ENCODE measurements around the gene TNNI3K.

TNNI3K gene

DNA sequence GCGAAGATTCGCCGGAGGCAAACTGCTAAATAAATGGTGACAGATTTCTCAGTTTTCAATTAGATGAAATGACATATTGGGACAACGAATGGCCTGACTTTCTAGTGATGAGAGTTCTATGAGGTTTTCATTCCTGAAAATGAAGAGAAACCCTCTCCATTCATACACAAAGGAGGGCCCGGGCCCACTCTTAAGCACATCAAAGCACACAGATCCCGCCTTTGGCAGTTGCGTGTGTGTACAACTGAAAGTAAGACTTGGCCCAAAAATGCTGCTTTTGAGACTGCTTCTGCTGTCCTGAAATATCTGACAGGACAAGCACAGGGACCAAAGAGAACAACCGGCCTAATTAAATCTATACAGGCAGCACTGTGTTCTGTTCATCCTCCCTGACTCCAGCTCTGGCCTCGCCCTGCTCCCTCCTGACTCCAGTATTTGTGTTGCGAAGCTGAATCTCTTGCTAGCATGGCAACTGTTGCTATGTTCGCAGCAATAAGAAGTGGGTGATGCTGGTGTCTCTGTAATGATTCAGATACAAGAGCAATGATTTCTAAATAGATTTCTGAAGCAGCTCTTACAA lies 269.8 kb downstream of the TNNI3K start:
- no peak for DNase-seq

DNA sequence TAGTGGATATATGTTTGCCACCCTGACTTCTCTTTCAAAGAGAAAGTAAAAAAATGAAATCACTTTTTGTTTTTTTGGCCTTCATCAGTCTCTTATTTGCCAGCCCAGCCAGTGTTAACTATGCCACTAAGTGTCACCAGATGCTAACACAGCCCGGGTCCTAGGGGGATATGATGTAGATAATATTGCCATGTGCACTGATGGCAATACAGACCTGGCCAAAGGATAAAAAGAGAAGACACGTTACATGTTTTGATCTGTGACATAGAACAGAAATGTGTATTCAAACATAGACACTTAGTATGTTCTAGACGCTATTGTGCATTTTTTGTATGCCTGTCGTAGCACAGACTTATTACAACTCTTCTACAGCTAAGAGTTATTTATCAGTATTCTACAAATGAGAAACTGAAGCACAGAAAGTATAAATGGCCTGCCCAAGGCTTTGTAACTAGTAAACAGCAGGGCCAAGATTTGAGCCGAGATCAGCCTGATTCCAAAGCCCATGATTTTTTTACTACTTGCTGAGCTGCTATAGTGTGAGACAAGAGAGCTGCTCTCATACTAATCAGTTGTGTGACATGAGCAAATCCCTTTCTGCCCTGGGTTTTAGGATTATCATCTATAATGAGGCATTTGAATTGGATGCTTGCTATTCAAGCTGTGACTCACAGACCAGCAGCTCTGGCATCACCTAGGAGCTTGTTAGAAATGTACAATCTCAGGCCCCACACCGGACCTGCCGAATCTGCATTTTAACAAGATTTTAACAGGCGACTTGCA lies 270.9 kb downstream of the TNNI3K start:
- peak; percentile 22 for DNase-seq

DNA sequence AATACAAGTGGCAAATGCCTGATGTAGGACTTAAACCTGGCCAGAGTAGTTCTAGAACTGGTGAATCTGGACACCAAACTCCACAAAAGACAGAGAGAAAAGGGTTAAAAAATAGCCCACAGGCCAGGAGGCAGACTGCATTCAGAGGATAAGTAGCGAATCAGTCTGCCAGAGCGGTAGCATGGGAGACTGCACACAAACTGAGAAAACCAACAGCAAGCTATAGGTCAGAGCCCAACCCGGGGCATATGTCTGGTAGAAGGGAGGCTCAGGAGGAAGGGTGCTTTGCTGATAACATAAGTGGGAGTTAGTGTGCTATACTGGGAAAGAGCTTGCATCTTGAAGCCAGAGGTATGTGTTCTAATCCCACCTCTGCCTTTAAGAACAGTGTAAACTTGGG lies 273.3 kb downstream of the TNNI3K start:
- DNase-seq, result no peak

GRCh38 chr1:74512170-74512915 lies 277.2 kb downstream of the TNNI3K start, which contains the start of gene LRRC53:
Gene LRRC53, minus strand, starts transcription at chr1:74512611. Its CDS starts 29,262 bp downstream, at chr1:74483349.
- DNase-seq, result no peak

DNA sequence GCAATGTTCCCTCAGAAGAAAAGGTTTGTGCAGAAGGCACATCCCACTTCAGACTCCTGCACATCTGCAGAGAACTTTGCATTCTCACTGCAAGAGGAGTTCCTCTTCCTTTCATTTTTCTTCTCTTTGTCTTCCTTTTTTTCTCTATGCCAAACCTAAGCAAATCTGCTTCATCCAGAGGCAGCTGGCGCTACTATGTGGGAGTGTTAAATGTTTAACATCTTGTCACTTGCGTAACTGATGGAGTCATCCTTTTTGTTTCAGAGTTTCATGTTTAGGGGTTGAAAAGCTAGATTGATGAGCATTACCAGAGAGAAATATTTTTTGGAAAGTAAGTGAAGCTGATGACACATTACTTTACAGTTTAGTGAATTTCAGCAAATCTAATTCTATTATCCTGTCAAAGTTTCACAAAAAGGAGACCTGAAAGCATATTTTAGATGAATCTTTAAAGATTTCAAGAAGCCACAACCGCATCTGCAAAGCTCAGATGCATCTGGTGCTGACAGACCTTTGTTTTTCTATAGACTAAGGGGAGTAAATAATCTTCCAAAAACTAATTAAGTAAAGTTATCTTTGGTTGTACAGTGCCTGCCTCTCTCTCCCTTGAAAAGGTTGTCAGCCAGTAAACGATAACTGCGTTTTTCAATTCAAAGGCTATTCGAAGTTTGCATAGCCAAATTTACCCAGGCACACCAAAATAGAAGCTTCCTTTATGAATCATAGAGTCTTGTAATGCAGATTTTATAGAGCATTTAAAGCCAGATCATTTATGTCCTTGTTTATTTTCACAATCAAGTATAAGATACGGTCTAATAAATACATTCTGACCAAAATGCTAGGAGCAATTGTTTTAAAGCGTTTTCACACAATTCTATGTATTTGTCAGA lies 278.5 kb downstream of the TNNI3K start:
- DNase-seq, result no peak

DNA sequence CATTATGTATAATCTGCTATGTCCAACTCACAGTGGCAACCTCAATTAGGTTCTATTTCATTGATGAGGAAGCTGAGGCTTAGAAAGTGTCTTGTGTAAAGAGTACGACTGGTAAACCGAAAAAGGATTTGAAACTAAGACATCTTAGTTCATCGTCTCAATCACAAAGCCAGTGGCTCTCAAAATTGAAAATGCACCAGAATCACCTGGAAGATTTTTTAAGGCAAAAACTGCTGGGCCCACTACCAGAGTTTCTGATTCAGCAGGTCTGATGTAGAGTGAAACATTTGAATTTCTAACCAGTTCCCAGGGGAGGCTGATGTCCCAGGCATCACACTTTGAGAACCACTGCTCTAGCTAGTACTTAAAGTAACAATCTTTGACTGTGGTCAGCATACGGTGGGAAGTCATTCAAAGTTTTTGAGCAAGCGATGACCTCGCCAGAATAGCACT lies 282.4 kb downstream of the TNNI3K start:
- no peak for DNase-seq

- peak; percentile 75 for DNase-seq
Measured at GRCh38 chr1:74522148-74522547, 287.0 kb downstream of the TNNI3K start.

DNA sequence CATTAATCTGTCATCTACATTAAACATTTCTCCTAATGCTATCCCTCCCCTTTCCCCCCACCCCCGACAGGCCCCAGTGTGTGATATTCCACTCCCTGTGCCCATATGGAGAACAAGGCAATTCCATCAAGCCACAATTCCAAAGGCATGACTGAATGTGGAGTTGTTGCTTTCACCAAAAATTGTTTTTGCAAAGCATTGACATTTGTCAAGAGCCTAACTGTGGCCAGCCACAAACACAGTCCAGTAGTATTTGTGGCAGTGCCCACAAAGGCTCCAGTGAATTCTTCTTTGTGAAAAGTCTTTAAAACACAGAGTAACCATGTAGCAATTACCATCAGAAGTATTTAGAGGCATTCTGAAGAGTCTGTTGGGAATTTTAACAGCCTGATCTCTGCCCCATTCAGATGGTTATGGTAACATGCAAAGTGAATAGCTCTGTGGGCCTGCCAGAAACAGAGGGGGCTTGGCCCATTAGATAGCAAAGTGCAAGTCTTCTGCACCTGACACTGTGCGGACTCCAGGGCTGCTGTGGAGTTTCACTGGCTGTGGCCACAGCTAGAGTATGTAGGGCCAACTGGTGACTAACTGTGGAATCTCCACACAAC lies 288.8 kb downstream of the TNNI3K start:
- no peak for DNase-seq

DNA sequence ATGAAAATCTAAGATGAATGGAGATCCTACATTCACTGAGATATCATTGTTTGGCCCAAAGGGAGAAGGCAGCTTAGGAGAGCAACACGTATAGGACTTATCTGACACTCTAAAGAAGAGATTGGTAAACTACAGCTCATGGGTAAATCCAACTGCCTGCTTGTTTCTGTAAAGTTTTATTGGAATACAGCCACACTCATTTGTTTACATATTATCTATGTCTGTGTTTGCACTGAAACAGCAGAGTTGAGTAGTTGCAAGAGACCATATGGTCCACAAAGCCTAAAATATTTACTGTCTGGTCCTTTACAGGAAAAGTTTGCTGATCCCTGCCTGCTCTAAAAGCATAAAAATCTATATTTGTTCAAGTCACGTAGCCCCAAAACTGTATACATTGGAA lies 291.5 kb downstream of the TNNI3K start:
- DNase-seq, result no peak

DNA sequence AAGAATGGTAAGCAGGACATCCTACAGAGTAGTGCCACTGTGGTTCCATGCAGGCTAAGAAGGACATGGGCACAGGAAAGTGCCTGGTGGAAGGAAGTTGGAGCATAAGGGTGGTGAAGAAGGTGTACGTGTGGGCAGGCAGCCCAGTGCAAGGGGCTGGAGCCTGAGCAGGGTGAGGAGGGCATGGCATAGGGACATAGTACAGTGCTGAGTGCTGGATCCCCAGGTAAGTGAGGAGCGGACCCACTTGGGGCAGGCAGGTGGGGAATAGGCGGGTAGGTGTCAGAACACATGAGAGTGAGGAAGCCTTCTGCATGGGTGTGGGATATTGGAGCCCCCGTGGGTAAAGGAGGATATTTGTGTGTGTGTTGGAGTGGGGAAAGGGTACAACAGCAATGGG lies 292.9 kb downstream of the TNNI3K start:
- no peak for DNase-seq

DNA sequence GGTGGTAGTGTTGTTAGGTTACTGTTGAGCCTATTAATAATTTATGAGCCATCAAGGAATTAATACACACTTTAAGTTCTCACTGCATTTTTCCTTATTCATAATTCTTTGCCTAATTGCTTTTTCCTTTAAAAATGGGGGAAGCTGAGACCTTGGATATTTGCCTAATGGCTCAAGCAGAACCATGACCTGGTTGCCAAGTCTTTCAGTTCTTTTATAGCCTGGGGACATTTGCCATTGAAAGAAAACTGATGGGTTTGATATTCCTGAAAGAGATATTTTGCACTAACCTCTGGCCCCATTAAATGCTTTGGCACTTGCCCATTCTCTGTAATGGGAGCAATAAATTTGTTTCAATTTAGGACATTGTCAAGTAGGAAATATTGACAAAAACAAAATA lies 295.7 kb downstream of the TNNI3K start:
- DNase-seq, result no peak

DNA sequence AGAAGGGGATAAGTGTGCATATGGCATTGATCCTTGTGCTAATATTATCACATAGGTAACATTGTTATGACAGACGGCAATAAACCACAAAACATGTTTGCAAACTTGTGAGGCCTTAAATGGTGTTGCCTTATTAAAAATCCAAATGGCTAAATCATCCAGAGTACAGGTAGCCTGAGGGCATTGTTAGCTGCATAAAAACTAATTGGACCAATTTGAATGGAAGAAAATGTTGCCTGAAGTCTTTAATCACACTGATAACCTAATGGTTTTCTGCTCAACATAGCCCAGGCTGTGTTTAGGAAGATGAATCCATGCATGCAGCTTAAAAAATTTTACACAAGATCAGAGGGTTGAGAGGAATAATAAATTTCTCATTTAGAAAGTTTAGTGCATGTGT lies 296.6 kb downstream of the TNNI3K start:
- no peak for DNase-seq

DNA sequence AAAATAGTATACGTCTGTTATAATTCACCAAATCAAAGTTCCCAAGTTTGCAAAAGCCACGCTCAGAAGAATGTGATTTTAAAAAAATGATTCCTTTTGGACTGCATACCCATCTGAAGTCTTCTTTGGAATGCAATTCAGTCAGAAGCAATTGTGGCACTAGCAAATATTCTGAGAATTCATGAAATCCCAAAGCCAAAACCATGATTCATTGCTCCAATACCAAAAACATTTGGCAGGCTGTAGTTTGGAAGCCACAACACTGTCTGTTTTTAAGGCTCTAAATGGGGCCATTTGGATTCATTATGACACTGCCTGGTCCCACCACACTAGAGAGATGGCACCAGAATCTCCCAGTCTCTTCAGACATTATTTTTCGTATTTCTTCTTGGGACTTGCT lies 299.1 kb downstream of the TNNI3K start:
- no peak for DNase-seq

DNA sequence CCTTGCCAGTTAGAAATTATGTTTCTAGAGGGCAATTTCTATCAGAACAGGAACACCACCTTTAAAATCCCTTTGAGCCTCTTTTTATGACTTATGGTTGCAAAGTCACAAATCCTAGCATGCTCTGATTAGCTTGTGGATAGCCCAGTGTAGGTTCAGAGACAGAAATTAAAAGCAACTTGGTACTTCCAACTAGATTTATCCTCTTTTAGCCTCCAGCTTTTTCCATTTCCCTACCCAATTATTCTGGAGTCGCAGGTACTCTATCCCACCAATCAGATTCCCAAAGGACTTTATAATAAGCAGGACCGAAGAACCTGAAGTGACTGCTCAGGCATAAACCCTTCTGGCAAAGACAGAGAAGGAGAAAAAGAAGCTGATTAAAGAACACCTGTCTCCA lies 310.6 kb downstream of the TNNI3K start:
- peak; percentile 17 for DNase-seq

DNA sequence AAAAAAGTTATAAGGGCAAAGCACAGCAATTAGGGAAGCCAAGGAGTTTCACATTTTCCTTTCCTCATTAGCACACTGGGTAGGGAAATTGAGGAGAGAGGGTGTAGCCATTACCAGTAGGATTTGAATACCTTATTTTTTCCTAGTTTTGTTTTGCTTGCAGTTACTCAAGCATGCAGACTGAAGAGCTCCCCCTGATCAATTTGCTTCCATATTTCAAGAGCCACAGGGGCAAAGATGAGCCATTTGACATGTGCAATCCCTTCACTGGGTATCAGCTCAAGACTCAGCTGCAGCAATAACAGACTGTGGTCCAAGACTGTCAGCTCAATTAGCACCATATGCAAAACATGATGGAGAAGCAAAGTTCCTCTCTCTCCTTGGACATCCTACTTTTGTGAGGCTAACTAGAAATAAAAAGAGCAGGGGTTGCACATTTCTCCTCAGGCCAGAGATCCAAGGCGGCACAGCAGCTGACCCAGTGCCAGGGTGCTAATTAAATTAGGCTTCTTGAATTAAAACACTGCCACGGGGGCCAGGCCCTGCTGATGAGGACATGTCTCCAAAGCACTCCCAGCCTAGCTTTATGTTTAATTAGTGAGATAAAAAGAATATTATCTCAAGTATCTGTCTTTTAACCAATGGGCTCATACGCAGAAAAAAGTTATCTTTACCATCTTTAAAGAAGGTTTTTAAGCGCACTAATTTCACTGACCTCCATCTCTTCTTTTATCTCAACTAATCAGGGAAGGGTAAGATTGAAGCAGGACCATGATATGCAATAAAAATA lies 314.0 kb downstream of the TNNI3K start:
- no peak for DNase-seq

GRCh38 chr1:74549932-74550331 lies 314.7 kb downstream of the TNNI3K start:
- no peak for DNase-seq

DNA sequence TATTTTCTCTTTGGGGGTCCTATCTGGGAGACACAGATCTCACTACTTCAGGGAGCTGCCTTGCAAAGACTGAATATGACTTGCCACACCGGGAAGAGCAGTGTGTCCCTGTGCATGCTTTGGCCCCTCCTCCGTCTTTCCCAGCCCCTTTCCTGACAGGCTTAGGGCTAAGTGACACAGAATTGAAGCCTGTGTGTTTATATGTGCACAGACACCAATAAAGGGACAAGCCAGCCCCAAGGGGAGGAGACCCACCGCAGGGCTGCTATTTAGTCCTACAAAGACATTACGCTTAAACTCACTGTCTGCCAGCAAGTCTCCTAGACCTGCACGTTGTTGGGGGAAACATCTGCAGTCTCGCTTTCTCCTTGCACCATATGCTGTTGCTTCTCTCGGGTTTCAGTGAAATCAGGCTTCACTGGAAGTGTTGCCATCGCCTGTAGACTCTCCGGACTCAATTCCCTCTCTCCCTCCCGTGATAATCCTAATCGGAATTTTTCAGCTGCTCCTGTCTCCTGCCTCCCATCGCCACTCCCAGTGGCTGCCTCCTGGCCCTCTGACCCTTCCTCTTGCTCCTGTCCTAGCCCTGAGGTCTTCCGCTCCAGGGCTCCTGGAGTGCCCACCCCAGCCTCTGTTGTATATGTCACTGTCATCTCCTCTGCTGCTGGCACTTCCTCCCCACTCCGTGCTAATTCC lies 335.8 kb downstream of the TNNI3K start:
- DNase-seq, result peak; percentile 90

DNA sequence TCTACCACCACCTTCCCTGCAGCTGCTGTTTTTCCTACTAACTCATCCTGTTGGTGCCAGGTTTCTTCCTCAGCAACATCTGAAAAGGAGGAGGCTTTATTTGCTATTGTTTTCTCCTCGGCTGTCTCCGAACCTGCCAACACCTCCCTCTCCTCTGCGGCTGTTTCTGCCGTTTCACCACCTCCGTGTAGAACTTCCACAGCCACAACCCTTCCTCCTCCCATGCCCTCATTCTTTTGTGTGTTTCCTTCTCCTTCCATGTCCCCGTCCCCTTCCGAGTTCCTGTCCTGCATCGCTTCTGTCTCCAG lies 336.3 kb downstream of the TNNI3K start:
- DNase-seq, result peak; percentile 13

DNA sequence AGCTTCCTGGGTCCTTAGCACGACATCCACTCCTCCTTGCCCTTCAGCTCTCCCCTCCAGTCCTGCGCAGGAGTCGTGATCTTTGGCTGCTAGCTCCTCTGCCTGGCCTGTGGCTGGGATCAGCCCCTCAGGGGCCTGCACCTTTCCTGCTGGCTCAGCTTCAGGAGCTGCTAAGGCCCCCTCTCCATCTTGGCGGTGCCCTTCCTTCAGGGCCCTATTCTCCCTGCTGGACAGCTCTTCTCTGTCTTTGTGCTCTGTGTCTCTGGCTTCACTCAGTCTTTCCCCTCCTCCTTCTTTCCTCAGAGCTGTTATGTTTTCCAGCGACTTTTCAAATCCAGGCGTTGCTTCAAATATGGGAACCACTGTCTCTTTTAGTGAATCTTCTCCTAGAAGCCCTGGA lies 336.7 kb downstream of the TNNI3K start:
- no peak for DNase-seq

DNA sequence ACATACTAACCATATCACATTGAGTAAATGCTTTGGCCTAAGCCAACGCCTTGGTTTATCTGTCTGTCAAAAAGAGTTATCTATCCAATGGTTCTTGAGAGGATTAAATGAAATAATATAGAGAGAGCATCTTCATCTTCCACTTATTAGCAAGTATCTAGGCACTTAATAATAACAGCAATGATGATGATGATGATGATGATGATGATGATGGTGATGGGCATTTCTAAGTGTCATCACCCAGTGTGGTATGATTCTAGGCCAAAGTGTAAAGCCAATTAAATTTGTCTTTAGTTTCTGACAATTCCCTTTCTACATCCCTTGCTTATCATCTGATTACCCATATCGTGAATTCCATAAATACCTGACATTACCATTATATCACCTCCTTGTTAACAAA lies 342.9 kb downstream of the TNNI3K start:
- DNase-seq, result no peak

GRCh38 chr1:74579425-74579824 lies 344.2 kb downstream of the TNNI3K start:
- DNase-seq, result no peak

All from NCI-H2171 (cell line).